Bronchial epithelial cell (primary cell): ENCODE results near the gene OPTC. TPM values are rescaled to one million over a fixed set of nuclear protein-coding genes. Genes with fewer than 3 reads are reported as not detected.
A peak's percentile ranks its signal among the peaks of the same experiment; 100 is the strongest.

Experiments
- DNase-seq: peaks from one replicate; pipeline ENCODE4 v3.0.0-alpha.2; 2010; ENCODE audit warnings: low read depth
- FAIRE-seq: peaks from 2 replicates; lab custom pipeline; 2011; peaks lifted over from hg19 to GRCh38; lab: Jason Lieb, UNC
- H3K27me3 ChIP-seq: 2 replicates; pipeline ENCODE4 v1.5.1; 2011; ENCODE audit warnings: low read length; ENCODE audit not compliant: control insufficient read depth, insufficient read depth
- H3K36me3 ChIP-seq: 2 replicates; pipeline ENCODE4 v1.5.1; 2011; ENCODE audit warnings: low read length; ENCODE audit not compliant: control insufficient read depth, insufficient read depth
- H3K4me3 ChIP-seq: 2 replicates; pipeline ENCODE4 v1.5.1; 2011; ENCODE audit warnings: mild to moderate bottlenecking, low read depth, low read length, control low read depth
- total RNA-seq: library from RNA; depleted of rRNA; stranded (reverse); fragments of >200 nt; gene quantifications from 2 replicates; pipeline ENCODE4 v1.2.1, GENCODE V29; 2014
- TF ChIP-seq, protein P1 (sequence below): IDR thresholded peaks from 2 replicates; pipeline ENCODE4 v1.5.1; 2011; ENCODE audit warnings: mild to moderate bottlenecking, moderate library complexity, low read length, control low read depth, inconsistent platforms; ENCODE audit not compliant: insufficient read depth, severe bottlenecking

The OPTC gene
- total RNA-seq, 1 donor from 2014 or later, result not detected

DNA sequence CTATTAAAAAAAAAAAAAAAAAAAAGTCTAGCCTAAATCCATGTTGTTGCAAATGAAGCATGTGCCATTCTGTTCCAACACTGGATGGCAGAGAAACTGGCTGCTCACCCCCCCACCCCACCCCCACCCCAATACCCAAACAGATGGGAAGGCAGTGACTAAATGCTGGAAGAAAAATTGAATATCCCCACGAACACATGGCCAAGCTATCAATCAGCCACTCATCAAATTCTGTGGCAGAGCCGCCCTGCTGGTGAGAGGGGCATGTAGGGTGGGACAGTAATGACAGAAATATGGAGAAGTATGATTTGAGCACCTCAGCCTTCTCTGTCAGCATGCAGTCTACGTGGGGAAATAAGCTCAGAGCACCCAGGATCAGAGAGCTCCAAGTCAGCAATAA lies 34.1 kb downstream of the OPTC start:
- no peaks in the 10 kb centered on the region for H3K27me3 ChIP-seq
- DNase-seq (no peak), FAIRE-seq (no peak)
- TF ChIP-seq, protein P1, sequence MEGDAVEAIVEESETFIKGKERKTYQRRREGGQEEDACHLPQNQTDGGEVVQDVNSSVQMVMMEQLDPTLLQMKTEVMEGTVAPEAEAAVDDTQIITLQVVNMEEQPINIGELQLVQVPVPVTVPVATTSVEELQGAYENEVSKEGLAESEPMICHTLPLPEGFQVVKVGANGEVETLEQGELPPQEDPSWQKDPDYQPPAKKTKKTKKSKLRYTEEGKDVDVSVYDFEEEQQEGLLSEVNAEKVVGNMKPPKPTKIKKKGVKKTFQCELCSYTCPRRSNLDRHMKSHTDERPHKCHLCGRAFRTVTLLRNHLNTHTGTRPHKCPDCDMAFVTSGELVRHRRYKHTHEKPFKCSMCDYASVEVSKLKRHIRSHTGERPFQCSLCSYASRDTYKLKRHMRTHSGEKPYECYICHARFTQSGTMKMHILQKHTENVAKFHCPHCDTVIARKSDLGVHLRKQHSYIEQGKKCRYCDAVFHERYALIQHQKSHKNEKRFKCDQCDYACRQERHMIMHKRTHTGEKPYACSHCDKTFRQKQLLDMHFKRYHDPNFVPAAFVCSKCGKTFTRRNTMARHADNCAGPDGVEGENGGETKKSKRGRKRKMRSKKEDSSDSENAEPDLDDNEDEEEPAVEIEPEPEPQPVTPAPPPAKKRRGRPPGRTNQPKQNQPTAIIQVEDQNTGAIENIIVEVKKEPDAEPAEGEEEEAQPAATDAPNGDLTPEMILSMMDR, result no peak
- no peak overlapping the region for H3K4me3 ChIP-seq
- no peaks in the 10 kb centered on the region for H3K36me3 ChIP-seq

DNA sequence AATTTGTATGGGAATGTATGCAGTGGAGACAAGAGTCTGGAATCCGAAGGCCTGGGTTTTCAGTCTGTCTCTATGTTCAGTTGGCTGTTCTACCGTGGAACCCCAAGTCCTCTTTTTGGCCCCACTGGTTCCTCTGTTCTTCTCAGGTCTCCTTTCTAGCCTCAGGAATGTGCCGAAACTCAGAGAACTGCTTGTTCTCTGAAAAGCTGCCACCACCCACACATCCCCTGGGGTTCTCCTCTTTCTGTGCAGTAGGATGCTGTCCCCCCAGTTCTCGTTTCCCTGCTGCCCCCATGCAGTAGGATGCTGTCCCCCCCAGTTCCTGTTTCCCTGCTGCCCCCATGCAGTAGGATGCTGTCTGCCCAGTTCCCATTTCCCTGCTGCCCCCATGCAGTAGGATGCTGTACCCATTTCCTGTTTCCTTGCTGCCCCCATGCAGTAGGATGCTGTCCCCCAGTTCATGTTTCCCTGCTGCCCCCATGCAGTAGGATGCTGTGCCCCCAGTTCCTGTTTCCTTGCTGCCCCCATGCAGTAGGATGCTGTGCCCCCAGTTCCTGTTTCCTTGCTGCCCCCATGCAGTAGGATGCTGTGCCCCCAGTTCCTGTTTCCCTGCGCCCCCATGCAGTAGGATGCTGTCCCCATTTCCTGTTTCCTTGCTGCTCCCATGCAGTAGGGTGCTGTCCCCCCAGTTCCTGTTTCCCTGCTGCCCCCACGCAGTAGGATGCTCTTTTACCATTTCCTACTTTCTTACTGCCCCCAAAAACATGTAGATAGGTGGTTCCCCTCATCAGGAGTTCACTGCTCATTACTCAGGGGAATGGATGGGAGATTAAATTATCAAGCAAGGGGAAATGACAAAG lies 35.3 kb downstream of the OPTC start:
- Histone ChIP-seq H3K4me3 (no peak overlapping the region), H3K36me3 (no peaks in the 10 kb centered on the region), H3K27me3 (no peaks in the 10 kb centered on the region)
- FAIRE-seq, result no peak
- TF ChIP-seq, protein P1, result no peak
- no peak for DNase-seq

DNA sequence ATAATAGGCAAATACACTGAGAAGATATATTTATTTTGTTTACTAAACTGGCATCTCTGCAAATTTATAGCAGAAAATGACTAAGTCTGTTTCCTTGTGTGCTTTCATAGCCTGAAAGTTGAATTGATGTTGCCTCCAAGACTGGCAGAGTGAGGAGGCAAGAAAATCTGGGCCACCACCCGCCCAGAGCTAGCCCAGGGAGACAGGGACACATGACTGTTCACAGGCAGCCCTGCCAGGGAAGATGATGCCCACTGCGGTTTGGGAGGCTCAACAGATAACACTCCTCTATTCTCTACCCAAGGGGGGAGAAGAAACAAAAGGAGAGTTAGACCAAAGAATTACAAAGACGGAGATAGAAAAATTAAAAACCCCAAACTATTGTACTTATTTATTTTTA lies 37.1 kb downstream of the OPTC start:
- TF ChIP-seq, protein P1, result no peak
- Histone ChIP-seq H3K4me3 (no peak overlapping the region), H3K36me3 (no peaks in the 10 kb centered on the region), H3K27me3 (no peaks in the 10 kb centered on the region)
- no peak for DNase-seq
- FAIRE-seq, result no peak

DNA sequence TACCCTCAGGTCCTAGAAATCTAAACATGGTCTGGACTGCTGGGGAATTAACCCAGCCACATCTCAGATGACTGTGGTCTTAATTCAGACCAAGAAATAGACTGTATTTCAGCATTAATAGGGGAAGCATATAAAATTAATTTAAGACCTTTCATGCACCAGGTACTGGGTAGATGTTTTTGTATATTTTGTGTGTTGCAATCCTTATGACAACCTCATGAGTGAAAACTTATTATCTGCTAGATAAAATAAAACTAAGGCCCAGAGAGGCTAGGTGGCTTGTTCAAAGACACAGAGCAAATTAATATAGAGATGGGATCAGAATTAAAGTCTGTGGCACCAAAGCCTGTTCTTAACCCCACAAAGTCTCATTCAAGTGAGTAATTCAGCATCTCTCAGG lies 40.1 kb downstream of the OPTC start:
- H3K27me3 ChIP-seq, result no peaks in the 10 kb centered on the region
- H3K4me3 ChIP-seq, result no peak overlapping the region
- DNase-seq, result no peak
- no peaks in the 10 kb centered on the region for H3K36me3 ChIP-seq
- TF ChIP-seq, protein P1, result no peak
- no peak for FAIRE-seq

DNA sequence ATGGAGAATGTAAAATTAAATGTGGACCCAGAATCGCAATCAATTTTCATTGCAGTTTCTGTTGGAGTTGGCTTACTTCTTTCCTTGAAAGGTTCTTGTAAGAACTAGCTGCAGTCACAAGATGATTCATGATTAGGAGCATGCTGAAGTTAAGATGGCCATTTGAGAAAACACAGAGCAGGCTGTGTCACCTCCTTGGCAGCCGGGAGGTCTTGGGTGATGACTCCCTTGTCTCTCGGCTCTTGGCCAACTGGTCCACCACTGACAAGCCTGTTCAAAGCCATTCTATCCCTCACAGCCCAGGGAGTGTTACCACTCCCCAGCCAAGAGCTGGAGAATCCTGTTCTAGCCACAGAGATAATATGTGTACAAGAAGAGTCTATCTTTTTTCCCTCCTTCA lies 40.6 kb downstream of the OPTC start:
- DNase-seq (peak; percentile 97), FAIRE-seq (peak; percentile 28)
- TF ChIP-seq, protein P1, result no peak
- H3K27me3 ChIP-seq, result no peaks in the 10 kb centered on the region
- H3K36me3 ChIP-seq, result no peaks in the 10 kb centered on the region
- H3K4me3 ChIP-seq, result no peak overlapping the region
